NT2/D1 (cell line): ENCODE measurements around the gene SYAP1.
"Not testable (repeated sequence)": the region's sequence is repeated elsewhere in the genome, so short reads cannot be mapped to it uniquely, and the experiment has no call there.

ENCODE experiments used
- DNase-seq: peaks from one replicate; pipeline ENCODE4 v3.0.0-alpha.2; 2011; ENCODE audit warnings: low read depth, low spot score
- H3K27me3 ChIP-seq: 2 replicates; pipeline ENCODE4 v1.6.0; 2011; ENCODE audit warnings: mild to moderate bottlenecking; ENCODE audit not compliant: insufficient read length, insufficient read depth
- H3K36me3 ChIP-seq: 2 replicates; pipeline ENCODE4 v1.6.1; 2011; ENCODE audit warnings: mild to moderate bottlenecking, low read length, mixed read lengths; ENCODE audit not compliant: insufficient read depth, insufficient read length
- H3K4me1 ChIP-seq: 2 replicates; pipeline ENCODE4 v1.5.1; 2011; ENCODE audit not compliant: insufficient read depth, insufficient read length
- H3K4me3 ChIP-seq: 2 replicates; pipeline ENCODE4 v1.5.1; 2011; ENCODE audit warnings: low read depth; ENCODE audit not compliant: insufficient read length
- H3K9ac ChIP-seq: 2 replicates; pipeline ENCODE4 v1.6.0; 2011; ENCODE audit warnings: low read depth; ENCODE audit not compliant: insufficient read length
- H3K9me3 ChIP-seq: 2 replicates; pipeline ENCODE4 v1.5.1; 2011; ENCODE audit warnings: mild to moderate bottlenecking, low read length; ENCODE audit not compliant: insufficient read depth
- SUZ12 ChIP-seq: IDR thresholded peaks from 2 replicates; pipeline ENCODE4 v1.6.1; 2011; ENCODE audit not compliant: insufficient read length, insufficient read depth; ENCODE audit errors: extremely low read depth
- YY1 ChIP-seq: IDR thresholded peaks from 2 replicates; pipeline ENCODE4 v1.6.1; 2011; ENCODE audit not compliant: insufficient read length, insufficient read depth
- ZNF274 ChIP-seq: IDR thresholded peaks from 2 replicates; pipeline ENCODE4 v1.6.1; 2011; ENCODE audit warnings: mild to moderate bottlenecking, low read depth, low read length

Gene SYAP1

GRCh38 chrX:16783452-16783851 is 64.0 kb downstream of the SYAP1 start:
- Histone ChIP-seq H3K4me1 (no peaks in the 10 kb centered on the region), H3K36me3 (peaks cover 3% of the 10 kb centered on the region), H3K9me3 (no peaks in the 10 kb centered on the region), H3K27me3 (no peaks in the 10 kb centered on the region), H3K9ac (no peak overlapping the region), H3K4me3 (no peak overlapping the region)
- TF ChIP-seq ZNF274 (no peak), SUZ12 (no peak), YY1 (no peak)
- no peak for DNase-seq

GRCh38 chrX:16784440-16784839 is 65.0 kb downstream of the SYAP1 start:
- not testable (repeated sequence) for DNase-seq, H3K27me3 ChIP-seq

GRCh38 chrX:16785247-16786138 is 66.1 kb downstream of the SYAP1 start:
- Histone ChIP-seq H3K4me3 (peak overlapping the region; percentile 53), H3K9me3 (no peaks in the 10 kb centered on the region), H3K9ac (peak overlapping the region; percentile 45), H3K27me3 (no peaks in the 10 kb centered on the region), H3K4me1 (no peaks in the 10 kb centered on the region), H3K36me3 (peaks cover 10% of the 10 kb centered on the region)
- DNase-seq, result no peak
- no peak for TF ChIP-seq SUZ12
- TF ChIP-seq ZNF274, result no peak

More at GRCh38 chrX:16784440-16784839, 65.0 kb downstream of the SYAP1 start:
- H3K4me3 ChIP-seq, H3K4me1 ChIP-seq, H3K9me3 ChIP-seq, H3K36me3 ChIP-seq, H3K9ac ChIP-seq: not testable (repeated sequence)

- H3K4me3 ChIP-seq, result peak within 1 kb of the TSS; percentile 76
- H3K36me3 ChIP-seq, result peaks cover 16% of the 10 kb centered on the region
- no peak for TF ChIP-seq SUZ12
- TF ChIP-seq ZNF274, result no peak
- TF ChIP-seq YY1, result no peak
- DNase-seq, result peak; percentile 99
- no peaks in the 10 kb centered on the region for H3K4me1 ChIP-seq
- peak within 1 kb of the TSS; percentile 76 for H3K9ac ChIP-seq
- no peaks in the 10 kb centered on the region for H3K9me3 ChIP-seq
- no peaks in the 10 kb centered on the region for H3K27me3 ChIP-seq
These were observed 66.9 kb downstream of the SYAP1 start, which contains the start of gene TXLNG for GRCh38 chrX:16786139-16786790. TSS of gene TXLNG (plus strand) at chrX:16786466. CDS start at chrX:16786488, 22 bp downstream.

- H3K9me3 ChIP-seq, result no peaks in the 10 kb centered on the region
- no peak for DNase-seq
- H3K27me3 ChIP-seq, result no peaks in the 10 kb centered on the region
- no peak for TF ChIP-seq YY1
- TF ChIP-seq ZNF274, result no peak
- TF ChIP-seq SUZ12, result no peak
- peaks cover 20% of the 10 kb centered on the region for H3K36me3 ChIP-seq
- peak overlapping the region; percentile 76 for H3K4me3 ChIP-seq
- H3K4me1 ChIP-seq, result no peaks in the 10 kb centered on the region
- peak overlapping the region; percentile 76 for H3K9ac ChIP-seq
These were observed 67.7 kb downstream of the SYAP1 start for GRCh38 chrX:16786791-16787735.

GRCh38 chrX:16788477-16788876 is 69.1 kb downstream of the SYAP1 start:
- H3K9me3 ChIP-seq, result no peaks in the 10 kb centered on the region
- no peak overlapping the region for H3K9ac ChIP-seq
- TF ChIP-seq ZNF274, result no peak
- TF ChIP-seq YY1, result no peak
- no peak for TF ChIP-seq SUZ12
- no peaks in the 10 kb centered on the region for H3K27me3 ChIP-seq
- no peak for DNase-seq
- H3K4me3 ChIP-seq, result no peak overlapping the region
- H3K4me1 ChIP-seq, result no peaks in the 10 kb centered on the region
- peaks cover 28% of the 10 kb centered on the region for H3K36me3 ChIP-seq
